Aorta (tissue), 5 donors: Measurements from ENCODE around the gene NEDD4L. TPM values are rescaled to one million over a fixed set of nuclear protein-coding genes. Genes with fewer than 3 reads are reported as not detected.

Experiments used
- ATAC-seq: fragments of 200-7000 bp; cut with Tn5 transposase; one replicate; pipeline ENCODE4 v1.9.1; 2022; ENCODE audit warnings: moderate library complexity; ENCODE audit not compliant: low FRiP score
- DNase-seq, 2 donors: peaks; one replicate each; pipeline ENCODE4 v3.0.0-alpha.2; 2020
- H3K27ac ChIP-seq, 2 donors: one replicate each; pipeline ENCODE4 v1.5.1; 2013; ENCODE audit warnings: low read length in 2 of 2, mild to moderate bottlenecking in 2 of 2, moderate library complexity in 2 of 2, control low read depth in 1 of 2, inconsistent platforms in 1 of 2, low read depth in 1 of 2
- H3K27me3 ChIP-seq, 2 donors: one replicate each; pipeline ENCODE4 v1.6.1; 2013; ENCODE audit warnings: control low read depth in 1 of 2, low read length in 1 of 2, mild to moderate bottlenecking in 1 of 2, moderate library complexity in 1 of 2; ENCODE audit not compliant: insufficient read depth in 2 of 2, control insufficient read depth in 1 of 2
- H3K36me3 ChIP-seq, 2 donors: one replicate each; pipeline ENCODE4 v1.6.1; 2013; ENCODE audit warnings: control low read depth in 1 of 2, low read length in 1 of 2, mild to moderate bottlenecking in 1 of 2; ENCODE audit not compliant: insufficient read depth in 2 of 2, control insufficient read depth in 1 of 2
- H3K4me1 ChIP-seq, 2 donors: one replicate each; pipeline ENCODE4 v1.6.1; 2013; ENCODE audit warnings: low read length in 2 of 2, control low read depth in 1 of 2, mild to moderate bottlenecking in 1 of 2, moderate library complexity in 1 of 2; ENCODE audit not compliant: insufficient read depth in 2 of 2, control insufficient read depth in 1 of 2
- H3K4me3 ChIP-seq, 2 donors: one replicate each; pipeline ENCODE4 v1.5.1; 2013; ENCODE audit warnings: low read length in 2 of 2, control low read depth in 1 of 2, mild to moderate bottlenecking in 1 of 2
- H3K9me3 ChIP-seq: one replicate; pipeline ENCODE4 v1.6.1; 2013; ENCODE audit warnings: mild to moderate bottlenecking, low read length; ENCODE audit not compliant: control insufficient read depth
- WGBS, 2 donors: extraction: QIAGEN DNeasy Blood & Tissue Kit; methylation state at CpG; one replicate each; pipeline ENCODE4 v1.1.7; 2013; 5-methylcytosine and 5-hydroxymethylcytosine counted together
- intact Hi-C, 2 donors: fragments of 100-400 bp; cut with DNase I; formaldehyde crosslinking; loops; one replicate each; pipeline versions ENCODE4 v1.14.2 to v1.15.0; 2022
- polyA plus RNA-seq, 2 donors: library from polyadenylated mRNA; stranded (reverse); fragments of 200-250 nt; gene quantifications; one replicate each; pipeline ENCODE4 v1.2.3, GENCODE V29; 2013
- total RNA-seq, 2 donors: library from RNA; stranded (reverse); fragmentation: NEBNext Ultra II Directional; extraction: Animal tissue kit (Norgen Biotek cat#: 25700); gene quantifications; one replicate each; pipeline ENCODE4 v1.2.1, GENCODE V29; 2021
- donor health status: healthy with polysubstance abuse.
- donor health status: Bipolar disorder and iron deficiency.
- donor health status: DM: no; HTN: no; CAD: no.
- donor health status: DM: no; HTN: no; CAD: no.
- donor health status: DM: yes; HTN: yes; CAD: no.

The NEDD4L gene
- total and polyA plus RNA-seq, 4 donors = 4.0 to 24.0 (median 17.8) TPM

DNA sequence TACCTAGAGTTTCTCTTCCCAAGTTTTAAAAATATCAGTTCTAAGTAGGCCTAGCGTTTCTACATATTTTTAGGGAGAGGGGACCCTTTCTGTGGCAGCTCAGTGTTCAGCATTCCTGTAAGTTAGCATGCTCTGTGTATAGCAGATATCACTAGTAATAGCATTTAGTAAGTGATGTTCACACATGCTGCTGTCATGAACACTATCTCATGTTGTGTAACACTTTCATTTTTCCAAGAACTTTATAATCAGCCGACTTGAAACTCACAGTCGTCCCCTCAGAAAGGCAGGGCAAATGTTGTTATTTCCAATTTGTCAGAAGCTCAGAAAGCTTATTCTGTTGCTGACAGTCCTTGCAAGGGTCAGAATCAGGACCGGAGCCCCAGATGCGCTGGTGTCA is 317.2 kb downstream of the NEDD4L start:
- Histone ChIP-seq H3K36me3 (peaks cover 0 to 1% of the 10 kb centered on the region in 2 donors), H3K27me3 (no peaks in the 10 kb centered on the region), H3K4me1 (no peaks in the 10 kb centered on the region), H3K4me3 (no peak overlapping the region), H3K9me3 (no peaks in the 10 kb centered on the region), H3K27ac (no peak overlapping the region)
- intact Hi-C loops = no loop called here
- DNase-seq = no peak
- WGBS, 2 donors = 79 to 86% methylated on average over 5 of the region's 5 CpGs
- no peak for ATAC-seq

DNA sequence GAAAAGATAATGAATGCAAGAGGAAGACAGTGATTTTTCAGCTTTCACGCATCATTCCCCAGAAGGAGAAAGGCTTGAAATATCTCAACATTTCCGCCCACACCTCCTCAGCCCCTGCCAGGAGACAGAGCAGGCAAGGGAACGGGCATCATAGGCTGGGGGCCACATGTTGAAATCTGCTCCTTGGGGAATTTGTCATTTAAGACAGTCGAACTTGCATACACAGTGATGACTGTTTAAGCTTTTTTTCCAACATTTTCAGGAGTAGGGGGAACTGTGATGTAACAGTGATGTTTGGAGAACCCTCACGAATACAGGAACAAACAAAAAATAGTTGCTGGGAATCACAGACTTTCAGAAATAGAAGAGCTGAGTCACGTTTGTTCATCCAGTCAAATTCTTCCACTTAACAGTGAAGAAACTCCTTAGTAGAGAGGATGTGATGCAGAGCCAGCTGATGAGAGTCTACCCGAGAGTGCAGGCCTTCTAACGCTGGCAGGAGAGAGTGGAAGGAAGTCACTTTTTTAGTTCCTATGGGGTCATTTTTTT is 318.1 kb downstream of the NEDD4L start:
- DNase-seq = peak in 1 of 2 donors; percentile 67

GRCh38 chr18:58362829-58363271 is 318.8 kb downstream of the NEDD4L start:
- Histone ChIP-seq H3K27me3 (no peaks in the 10 kb centered on the region), H3K27ac (no peak overlapping the region), H3K4me3 (no peak overlapping the region), H3K36me3 (no peaks in the 10 kb centered on the region), H3K4me1 (no peaks in the 10 kb centered on the region), H3K9me3 (no peaks in the 10 kb centered on the region)
- intact Hi-C loops = no loop called here
- WGBS, 2 donors = 69 to 79% methylated on average over 2 of the region's 2 CpGs
- DNase-seq = no peak
- no peak for ATAC-seq

More for the DNA sequence above, 318.1 kb downstream of the NEDD4L start:
- Histone ChIP-seq H3K27me3 (no peaks in the 10 kb centered on the region), H3K27ac (no peak overlapping the region), H3K4me3 (no peak overlapping the region), H3K4me1 (no peaks in the 10 kb centered on the region), H3K36me3 (peaks cover 0 to 1% of the 10 kb centered on the region in 2 donors), H3K9me3 (no peaks in the 10 kb centered on the region)
- peak; percentile 75 for ATAC-seq
- intact Hi-C loops = no loop called here
- 26 to 28% methylated on average over 8 of the region's 8 CpGs for WGBS, 2 donors

- H3K27me3 ChIP-seq = no peaks in the 10 kb centered on the region
- H3K27ac ChIP-seq = no peak overlapping the region
- intact Hi-C loops = no loop called here
- no peak for DNase-seq
- H3K4me1 ChIP-seq = no peaks in the 10 kb centered on the region
- no peak overlapping the region for H3K4me3 ChIP-seq
- no peak for ATAC-seq
- H3K36me3 ChIP-seq = no peaks in the 10 kb centered on the region
- 97% methylated on average over 6 of the region's 6 CpGs for WGBS, 2 donors
- no peaks in the 10 kb centered on the region for H3K9me3 ChIP-seq
Observed at GRCh38 chr18:58363767-58364540, 319.9 kb downstream of the NEDD4L start.

DNA sequence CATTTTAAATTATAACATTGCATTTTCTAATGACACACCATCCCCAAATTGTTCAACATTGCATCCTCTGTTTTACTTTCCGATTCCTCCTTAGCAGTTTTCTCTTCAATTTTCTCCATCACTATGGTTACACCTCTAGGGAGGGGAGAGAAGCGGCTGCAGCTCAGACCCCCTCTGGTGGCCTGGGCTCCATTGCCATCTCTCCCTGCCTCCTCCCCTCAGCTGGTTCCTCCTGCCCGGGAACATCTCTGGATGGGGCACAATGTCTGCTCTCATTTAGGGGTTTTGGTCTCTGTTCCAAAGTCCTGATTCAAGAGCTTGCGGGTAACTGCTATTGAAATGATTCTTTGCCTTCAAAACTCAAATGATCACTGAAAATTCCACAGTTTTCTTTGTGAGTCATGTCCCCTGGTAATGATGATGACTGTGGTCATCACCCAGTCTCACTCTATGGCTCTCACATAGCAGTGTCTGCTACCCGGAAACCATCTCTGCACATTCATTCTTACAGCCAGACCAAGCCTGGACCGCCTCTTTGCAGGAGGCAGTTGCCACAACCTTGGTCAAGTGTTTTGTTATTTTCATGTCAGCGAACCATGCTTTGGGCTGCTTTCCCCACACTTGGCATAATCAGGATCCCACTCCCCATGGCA is 321.0 kb downstream of the NEDD4L start:
- no peak overlapping the region for H3K4me3 ChIP-seq
- H3K27ac ChIP-seq = no peak overlapping the region
- intact Hi-C loops = no loop called here
- 95 to 96% methylated on average over 7 of the region's 7 CpGs for WGBS, 2 donors
- H3K9me3 ChIP-seq = no peaks in the 10 kb centered on the region
- DNase-seq (no peak), ATAC-seq (no peak)
- no peaks in the 10 kb centered on the region for H3K36me3 ChIP-seq
- H3K27me3 ChIP-seq = no peaks in the 10 kb centered on the region
- H3K4me1 ChIP-seq = no peaks in the 10 kb centered on the region

GRCh38 chr18:58367425-58368140 is 323.6 kb downstream of the NEDD4L start:
- H3K4me1 ChIP-seq = no peaks in the 10 kb centered on the region
- H3K36me3 ChIP-seq = peaks cover 0 to 1% of the 10 kb centered on the region in 2 donors
- H3K4me3 ChIP-seq = no peak overlapping the region
- no peaks in the 10 kb centered on the region for H3K9me3 ChIP-seq
- ATAC-seq = no peak
- no peak for DNase-seq
- H3K27me3 ChIP-seq = no peaks in the 10 kb centered on the region
- WGBS, 2 donors = 95 to 96% methylated on average over 9 of the region's 9 CpGs
- H3K27ac ChIP-seq = no peak overlapping the region
- intact Hi-C loops = no loop called here

DNA sequence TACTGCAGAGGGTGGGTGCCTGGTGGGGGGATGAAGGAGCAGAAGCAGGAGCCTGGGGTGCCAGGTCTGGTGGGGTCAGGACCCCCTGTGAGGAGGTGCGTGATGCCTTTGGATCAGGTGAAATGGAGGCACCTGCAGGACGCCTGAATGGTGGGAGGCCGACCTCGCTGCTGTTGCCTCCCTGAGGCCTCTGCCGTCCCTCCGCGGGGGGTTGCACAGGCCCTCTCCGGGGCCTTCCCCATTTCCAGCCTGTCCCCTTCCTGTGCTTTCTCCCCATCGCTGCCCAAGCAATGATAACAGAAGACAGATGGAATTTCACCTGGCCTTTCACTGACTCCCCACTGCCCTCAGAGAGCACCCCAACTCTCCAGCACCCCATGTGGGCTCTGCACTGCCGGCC is 325.6 kb downstream of the NEDD4L start:
- no peak overlapping the region for H3K4me3 ChIP-seq
- no peaks in the 10 kb centered on the region for H3K27me3 ChIP-seq
- ATAC-seq = no peak
- WGBS, 2 donors = 96 to 97% methylated on average over 4 to 10 of the region's 10 CpGs
- peaks cover 0 to 1% of the 10 kb centered on the region in 2 donors for H3K36me3 ChIP-seq
- no peak overlapping the region for H3K27ac ChIP-seq
- H3K4me1 ChIP-seq = no peaks in the 10 kb centered on the region
- DNase-seq = no peak
- H3K9me3 ChIP-seq = no peaks in the 10 kb centered on the region
- intact Hi-C loops = loop anchor here in 1 of 2 donors (10.0 kb wide), 1 partner anchor 65 kb away; no protein-coding TSS in a partner anchor

GRCh38 chr18:58370038-58370580 is 326.1 kb downstream of the NEDD4L start:
- Histone ChIP-seq H3K27ac (no peak overlapping the region), H3K27me3 (no peaks in the 10 kb centered on the region), H3K36me3 (peaks cover 0 to 1% of the 10 kb centered on the region in 2 donors), H3K4me1 (no peaks in the 10 kb centered on the region), H3K4me3 (no peak overlapping the region), H3K9me3 (no peaks in the 10 kb centered on the region)
- intact Hi-C loops = loop anchor here in 1 of 2 donors (10.0 kb wide), 1 partner anchor 65 kb away; no protein-coding TSS in a partner anchor
- ATAC-seq (no peak), DNase-seq (no peak)
- 93 to 96% methylated on average over 10 of the region's 10 CpGs for WGBS, 2 donors
